ENCODE data around the gene TBC1D2B.

TBC1D2B gene

GRCh38 chr15:78006567-78007205 is 70.8 kb downstream of the TBC1D2B start:
- DNase-seq (ENCODE audit: extremely low spot score): no peak
- TF ChIP-seq HDGF (IDR thresholded peaks at IDR 0.05; ENCODE audit: borderline replicate concordance) (no peak), BHLHE40 (IDR thresholded peaks at IDR 0.05; ENCODE audit: borderline replicate concordance) (no peak), L3MBTL2 (conservative IDR thresholded peaks at IDR 0.05) (no peak), ARNT (IDR thresholded peaks at IDR 0.05) (no peak), FOXK2 (IDR thresholded peaks at IDR 0.05) (no peak), TARDBP (IDR thresholded peaks at IDR 0.05) (no peak), ZNF384 (IDR thresholded peaks at IDR 0.05) (no peak), ELF4 (IDR thresholded peaks at IDR 0.05) (no peak), LEF1 (IDR thresholded peaks at IDR 0.05; ENCODE audit: borderline replicate concordance) (no peak), FOXM1 (IDR thresholded peaks at IDR 0.05; ENCODE audit: borderline replicate concordance) (no peak)
- POLR2A ChIA-PET: no interaction called here
- CTCF ChIA-PET: interaction anchor here (0.6 to 1.1 kb wide), 2 partner anchors 102 to 107 kb away, joined by 3 to 8 read pairs; no protein-coding TSS in a partner anchor

GRCh38 chr15:78004919-78005634 is 72.4 kb downstream of the TBC1D2B start:
- no peak for DNase-seq (ENCODE audit: extremely low spot score)
- TF ChIP-seq FOXA1 (IDR thresholded peaks at IDR 0.05): no peak
- TF ChIP-seq TARDBP (IDR thresholded peaks at IDR 0.05): no peak
- TF ChIP-seq FOXM1 (IDR thresholded peaks at IDR 0.05; ENCODE audit: borderline replicate concordance): no peak
- TF ChIP-seq SP1 (IDR thresholded peaks at IDR 0.05): no peak
- TF ChIP-seq ELF4 (IDR thresholded peaks at IDR 0.05): no peak
- no peak for TF ChIP-seq NFRKB (IDR thresholded peaks at IDR 0.05)
- no peak for TF ChIP-seq SUZ12 (IDR thresholded peaks at IDR 0.05)
- TF ChIP-seq BHLHE40 (IDR thresholded peaks at IDR 0.05; ENCODE audit: borderline replicate concordance): no peak
- TF ChIP-seq FOXK2 (IDR thresholded peaks at IDR 0.05): no peak
- no peak for TF ChIP-seq ARNT (IDR thresholded peaks at IDR 0.05)
- no peak for TF ChIP-seq LEF1 (IDR thresholded peaks at IDR 0.05; ENCODE audit: borderline replicate concordance)
- TF ChIP-seq HDGF (IDR thresholded peaks at IDR 0.05; ENCODE audit: borderline replicate concordance): no peak
- TF ChIP-seq L3MBTL2 (conservative IDR thresholded peaks at IDR 0.05): no peak
- no peak for TF ChIP-seq ZNF384 (IDR thresholded peaks at IDR 0.05)
- no peak for TF ChIP-seq PKNOX1 (IDR thresholded peaks at IDR 0.05)
- TF ChIP-seq CTBP1 (IDR thresholded peaks at IDR 0.05; ENCODE audit: borderline replicate concordance): no peak
- POLR2A ChIA-PET: interaction anchor here (0.9 kb wide), 1 partner anchor 144 kb away, joined by 3 read pairs; the partner anchor contains the start of gene IDH3A
- CTCF ChIA-PET: interaction anchor here (0.9 to 1.6 kb wide), 5 partner anchors 37 to 238 kb away, joined by 3 to 8 read pairs (median 4); no protein-coding TSS in a partner anchor

GRCh38 chr15:78004222-78004727 is 73.2 kb downstream of the TBC1D2B start:
- no peak for TF ChIP-seq FOXA1 (IDR thresholded peaks at IDR 0.05)
- no peak for TF ChIP-seq LEF1 (IDR thresholded peaks at IDR 0.05; ENCODE audit: borderline replicate concordance)
- no peak for TF ChIP-seq L3MBTL2 (conservative IDR thresholded peaks at IDR 0.05)
- TF ChIP-seq SP1 (IDR thresholded peaks at IDR 0.05): no peak
- no peak for TF ChIP-seq HDGF (IDR thresholded peaks at IDR 0.05; ENCODE audit: borderline replicate concordance)
- no peak for TF ChIP-seq NFRKB (IDR thresholded peaks at IDR 0.05)
- no peak for TF ChIP-seq ARNT (IDR thresholded peaks at IDR 0.05)
- TF ChIP-seq ELF4 (IDR thresholded peaks at IDR 0.05): no peak
- TF ChIP-seq SUZ12 (IDR thresholded peaks at IDR 0.05): no peak
- no peak for TF ChIP-seq FOXK2 (IDR thresholded peaks at IDR 0.05)
- no peak for TF ChIP-seq FOXM1 (IDR thresholded peaks at IDR 0.05; ENCODE audit: borderline replicate concordance)
- no peak for TF ChIP-seq BHLHE40 (IDR thresholded peaks at IDR 0.05; ENCODE audit: borderline replicate concordance)
- no peak for TF ChIP-seq TARDBP (IDR thresholded peaks at IDR 0.05)
- ChIA-PET POLR2A (interaction anchor here (0.9 kb wide), 1 partner anchor 145 kb away, joined by 3 read pairs; the partner anchor contains the start of gene IDH3A), CTCF (interaction anchor here (0.9 to 1.6 kb wide), 5 partner anchors 36 to 239 kb away, joined by 3 to 8 read pairs (median 4); no protein-coding TSS in a partner anchor)
- DNase-seq (ENCODE audit: extremely low spot score): no peak

- ChIA-PET POLR2A (no interaction called here), CTCF (interaction anchor here (1.0 to 1.6 kb wide), 2 partner anchors 44 to 105 kb away, joined by 3 to 8 read pairs; no protein-coding TSS in a partner anchor)
- TF ChIP-seq ARNT (IDR thresholded peaks at IDR 0.05): no peak
- TF ChIP-seq FOXK2 (IDR thresholded peaks at IDR 0.05): no peak
- TF ChIP-seq CTBP1 (IDR thresholded peaks at IDR 0.05; ENCODE audit: borderline replicate concordance): no peak
- TF ChIP-seq TARDBP (IDR thresholded peaks at IDR 0.05): no peak
- no peak for TF ChIP-seq ELF4 (IDR thresholded peaks at IDR 0.05)
- TF ChIP-seq SP1 (IDR thresholded peaks at IDR 0.05): no peak
- no peak for TF ChIP-seq FOXA1 (IDR thresholded peaks at IDR 0.05)
- no peak for TF ChIP-seq ZNF384 (IDR thresholded peaks at IDR 0.05)
- no peak for TF ChIP-seq FOXM1 (IDR thresholded peaks at IDR 0.05; ENCODE audit: borderline replicate concordance)
- no peak for TF ChIP-seq LEF1 (IDR thresholded peaks at IDR 0.05; ENCODE audit: borderline replicate concordance)
- no peak for TF ChIP-seq L3MBTL2 (conservative IDR thresholded peaks at IDR 0.05)
- TF ChIP-seq SUZ12 (IDR thresholded peaks at IDR 0.05): no peak
- TF ChIP-seq BHLHE40 (IDR thresholded peaks at IDR 0.05; ENCODE audit: borderline replicate concordance): no peak
- no peak for TF ChIP-seq HDGF (IDR thresholded peaks at IDR 0.05; ENCODE audit: borderline replicate concordance)
- no peak for TF ChIP-seq NFRKB (IDR thresholded peaks at IDR 0.05)
- no peak for TF ChIP-seq PKNOX1 (IDR thresholded peaks at IDR 0.05)
- no peak for DNase-seq (ENCODE audit: extremely low spot score)
These were observed 73.9 kb downstream of the TBC1D2B start for GRCh38 chr15:78003539-78004008.

GRCh38 chr15:78002996-78003395 is 74.5 kb downstream of the TBC1D2B start:
- CTCF ChIA-PET: interaction anchor here (1.0 kb wide), 1 partner anchor 44 kb away, joined by 3 read pairs; no protein-coding TSS in a partner anchor
- no peak for DNase-seq (ENCODE audit: extremely low spot score)
- TF ChIP-seq HDGF (IDR thresholded peaks at IDR 0.05; ENCODE audit: borderline replicate concordance) (no peak), ARNT (IDR thresholded peaks at IDR 0.05) (no peak), ELF4 (IDR thresholded peaks at IDR 0.05) (no peak), L3MBTL2 (conservative IDR thresholded peaks at IDR 0.05) (no peak), BHLHE40 (IDR thresholded peaks at IDR 0.05; ENCODE audit: borderline replicate concordance) (no peak), ZNF384 (IDR thresholded peaks at IDR 0.05) (no peak), PKNOX1 (IDR thresholded peaks at IDR 0.05) (no peak), CTBP1 (IDR thresholded peaks at IDR 0.05; ENCODE audit: borderline replicate concordance) (no peak), SP1 (IDR thresholded peaks at IDR 0.05) (no peak), TARDBP (IDR thresholded peaks at IDR 0.05) (no peak), NFRKB (IDR thresholded peaks at IDR 0.05) (no peak), FOXA1 (IDR thresholded peaks at IDR 0.05) (no peak), LEF1 (IDR thresholded peaks at IDR 0.05; ENCODE audit: borderline replicate concordance) (no peak)
- POLR2A ChIA-PET: no interaction called here

Measured in HEK293T (cell line).